ENCODE results near the gene CCL26.

Gene CCL26, protein sequence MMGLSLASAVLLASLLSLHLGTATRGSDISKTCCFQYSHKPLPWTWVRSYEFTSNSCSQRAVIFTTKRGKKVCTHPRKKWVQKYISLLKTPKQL

DNA sequence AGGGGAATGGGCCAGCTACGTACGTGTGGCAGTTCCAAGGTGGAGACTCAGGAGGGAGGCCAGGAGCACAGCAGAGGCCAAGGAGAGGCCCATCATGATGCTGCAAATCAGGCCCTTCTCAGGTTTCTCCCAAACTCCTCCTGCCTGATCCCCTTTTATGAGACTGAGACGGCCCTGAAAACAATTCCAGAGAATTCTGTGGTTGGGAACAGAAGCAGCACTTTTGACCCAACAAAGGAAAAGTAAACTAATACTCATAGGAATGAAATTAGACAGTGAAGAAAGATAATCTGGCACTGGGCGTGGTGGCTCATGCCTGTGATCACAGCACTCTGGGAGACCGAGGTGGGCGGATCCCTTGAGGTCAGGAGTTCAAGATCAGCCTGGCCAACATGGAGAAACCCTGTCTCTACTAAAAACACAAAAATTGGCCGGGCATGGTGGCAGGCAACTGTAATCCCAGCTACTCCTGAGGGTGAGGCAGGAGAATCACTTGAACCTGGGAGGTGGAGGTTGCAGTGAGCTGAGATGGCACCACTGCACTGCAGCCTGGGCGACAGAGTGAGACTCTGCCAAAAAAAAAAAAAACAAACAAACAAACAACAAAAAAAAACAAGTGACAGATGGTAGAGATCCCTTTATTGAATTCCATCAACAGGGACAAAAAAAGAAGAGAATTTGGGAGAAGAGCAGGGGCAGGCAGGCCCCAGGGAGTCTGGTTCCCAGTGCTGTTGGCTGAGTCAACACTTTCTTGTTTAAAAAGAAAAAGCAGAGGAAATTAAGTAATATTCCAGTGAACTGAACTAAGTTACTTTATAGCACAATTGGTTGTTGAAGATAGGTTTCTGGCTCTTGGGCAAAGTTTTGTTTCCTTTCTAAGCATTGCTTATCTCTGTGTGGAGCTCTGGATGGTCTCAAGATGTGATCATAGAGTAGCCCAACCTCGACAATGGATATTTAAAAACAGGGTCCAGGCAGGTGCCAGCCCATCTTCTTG, at the start of gene CCL26:
Gene CCL26 (minus strand): TSS at position 131 of the 997 bp plus-strand sequence. CDS start 35 bp downstream, at position 96.
- DNase-seq (ENCODE audit: low spot score) = no peak

DNA sequence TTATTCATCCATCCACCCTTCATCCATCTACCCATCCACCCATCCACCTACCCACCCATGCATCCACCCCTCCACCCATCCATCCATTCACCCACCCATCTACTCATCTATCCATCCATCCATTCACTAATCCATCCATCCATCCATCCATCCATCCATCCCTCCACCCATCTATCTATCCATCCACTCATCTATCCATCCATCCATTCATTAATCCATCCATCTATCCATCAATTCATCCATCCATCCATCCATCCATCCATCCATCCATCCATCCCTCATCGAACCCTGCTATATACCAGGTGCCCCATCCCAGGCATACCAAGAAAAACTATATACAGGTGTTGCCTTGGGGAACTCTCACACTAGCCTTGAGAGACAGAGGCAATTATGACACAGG, 48.7 kb upstream of the CCL26 start:
- no peak for DNase-seq (ENCODE audit: low spot score)

DNA sequence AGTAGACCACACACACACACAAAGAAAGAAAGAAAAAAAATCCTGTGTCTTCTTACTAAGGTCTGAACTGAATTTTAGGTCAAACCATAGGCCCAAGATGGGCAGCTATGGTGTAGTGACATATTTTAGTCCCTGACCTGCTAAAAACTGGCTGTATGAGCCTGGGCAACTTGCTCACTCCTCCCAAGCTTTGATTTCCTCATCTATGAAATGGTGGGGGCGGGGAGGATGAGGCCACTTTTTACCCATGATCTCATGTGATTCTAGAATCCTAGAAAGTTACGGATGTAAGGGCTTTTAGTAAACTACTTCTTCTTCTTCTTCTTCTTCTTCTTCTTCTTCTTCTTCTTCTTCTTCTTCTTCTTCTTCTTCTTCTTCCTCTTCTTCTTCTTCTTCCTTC, 47.7 kb upstream of the CCL26 start:
- DNase-seq (ENCODE audit: low spot score) = no peak

DNA sequence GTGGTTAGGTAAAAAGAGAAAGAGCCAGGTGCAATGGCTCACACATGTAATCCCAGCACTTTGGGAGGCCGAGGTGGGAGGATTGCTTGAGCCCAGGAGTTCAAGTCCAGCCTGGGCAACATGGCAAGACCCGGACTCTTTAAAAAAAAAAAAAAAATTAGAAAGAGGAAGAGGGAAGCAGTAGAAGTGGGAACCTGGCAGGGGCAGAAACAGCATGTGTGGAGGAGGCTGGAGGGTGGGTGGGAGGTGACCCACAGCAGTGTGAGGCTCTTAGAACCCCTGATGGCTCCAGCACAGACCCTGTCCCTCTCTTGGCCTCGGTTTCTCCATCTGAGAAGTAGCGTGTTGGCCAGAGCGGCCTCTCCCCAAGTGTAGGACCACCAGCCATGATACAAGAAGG, 46.5 kb upstream of the CCL26 start:
- no peak for DNase-seq (ENCODE audit: low spot score)

DNA sequence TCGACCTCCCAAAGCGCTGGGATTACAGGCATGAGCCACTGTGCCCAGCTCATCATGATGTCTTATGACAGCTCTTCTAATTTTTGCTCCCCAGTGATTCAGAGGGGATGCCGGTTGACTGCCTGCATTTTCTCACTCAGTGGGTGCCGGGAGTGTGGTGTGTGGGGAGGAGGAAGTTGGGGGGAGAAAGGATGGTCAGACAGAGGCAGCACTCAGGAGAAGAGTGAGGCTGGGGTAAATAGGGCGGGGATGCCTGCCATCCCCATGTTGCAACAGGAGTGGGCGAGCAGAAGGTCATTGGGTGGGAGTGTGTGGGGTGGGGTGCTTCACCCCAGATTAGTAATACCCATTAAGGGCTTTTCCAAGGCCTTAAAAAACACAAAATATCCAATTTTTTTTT, 45.1 kb upstream of the CCL26 start:
- no peak for DNase-seq (ENCODE audit: low spot score)

DNA sequence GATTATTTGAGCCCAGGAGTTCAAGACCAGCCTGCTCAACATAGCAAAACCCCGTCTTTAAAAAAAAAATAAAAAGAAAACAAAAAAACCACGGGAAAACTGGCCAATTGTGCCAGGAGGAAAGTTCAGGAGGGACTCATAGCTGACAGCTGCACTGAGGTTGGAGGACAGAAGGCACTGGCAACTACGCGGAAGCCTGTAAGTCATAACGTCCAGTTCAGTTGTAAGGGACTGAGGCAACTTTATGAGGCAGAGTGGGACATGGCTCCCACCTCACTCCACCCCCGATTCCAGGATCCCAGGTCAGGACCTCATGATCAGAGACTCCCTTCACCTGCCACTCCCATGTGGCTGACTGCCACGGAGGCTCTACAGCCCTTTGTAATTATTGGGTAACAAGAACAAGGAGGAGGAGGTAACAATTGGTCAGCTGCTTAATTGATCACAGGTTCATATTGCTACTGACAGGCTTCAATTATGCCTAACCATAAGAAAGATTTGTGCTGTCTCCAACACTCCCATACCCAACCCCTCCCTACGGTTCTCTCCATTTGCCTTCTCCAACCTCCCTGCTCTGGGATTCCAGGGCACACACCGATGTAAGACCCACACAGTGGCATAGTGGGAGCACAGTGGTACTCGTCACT, 43.5 kb upstream of the CCL26 start:
- DNase-seq (ENCODE audit: low spot score) = no peak

DNA sequence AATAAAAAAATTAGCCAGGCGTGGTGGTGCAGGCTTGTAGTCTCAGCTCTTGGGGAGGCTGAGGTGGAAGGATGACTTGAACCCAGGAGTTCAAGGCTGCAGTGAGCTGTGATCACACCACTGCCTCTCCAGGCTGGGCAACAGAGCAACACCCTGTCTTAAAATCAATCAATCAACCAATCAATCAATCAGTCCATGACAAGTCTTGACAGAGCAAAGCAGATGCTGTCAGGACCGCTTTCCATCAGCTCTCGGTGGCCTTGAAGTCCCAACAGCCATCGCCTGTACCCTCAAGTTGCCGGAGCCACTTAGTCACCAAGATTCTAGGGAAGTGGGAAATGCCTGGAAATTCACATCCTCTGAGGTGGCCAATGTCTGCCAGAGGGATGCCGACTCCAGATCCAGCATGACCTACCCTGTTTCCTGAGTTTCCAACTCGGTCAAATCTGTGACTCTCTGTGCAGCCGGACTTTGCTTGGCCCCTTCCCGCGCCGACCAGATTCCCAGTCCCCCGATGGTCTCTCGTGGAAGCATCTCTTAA, 42.5 kb upstream of the CCL26 start:
- DNase-seq (ENCODE audit: low spot score) = no peak

DNA sequence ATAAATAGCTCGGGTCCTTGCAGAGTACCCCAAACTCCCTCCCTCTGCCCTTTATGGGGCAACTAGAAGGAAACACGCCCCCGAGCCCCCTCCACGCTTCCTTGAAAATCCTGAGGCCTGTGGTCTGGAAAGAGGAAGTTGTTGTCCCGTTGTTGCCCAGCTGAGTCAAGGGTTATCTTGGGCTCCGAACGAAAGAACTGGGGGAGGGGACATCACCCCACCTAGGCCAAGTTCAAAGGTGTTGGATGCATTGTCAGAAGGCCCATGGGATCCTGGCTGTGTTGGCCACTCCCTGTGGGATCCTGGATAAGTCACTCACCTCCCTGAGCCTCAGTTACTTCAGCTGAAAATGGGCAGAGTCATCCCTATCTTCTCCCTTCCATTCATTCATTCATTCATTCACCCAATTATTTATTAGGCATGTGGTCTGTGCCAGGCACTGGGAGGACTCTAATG, 41.8 kb upstream of the CCL26 start, which contains the start of gene CCL24:
Gene CCL24 (minus strand): TSS at position 26 of the 456 bp plus-strand sequence. CDS start 91 bp downstream, outside the sequence.
- DNase-seq (ENCODE audit: low spot score) = no peak

DNA sequence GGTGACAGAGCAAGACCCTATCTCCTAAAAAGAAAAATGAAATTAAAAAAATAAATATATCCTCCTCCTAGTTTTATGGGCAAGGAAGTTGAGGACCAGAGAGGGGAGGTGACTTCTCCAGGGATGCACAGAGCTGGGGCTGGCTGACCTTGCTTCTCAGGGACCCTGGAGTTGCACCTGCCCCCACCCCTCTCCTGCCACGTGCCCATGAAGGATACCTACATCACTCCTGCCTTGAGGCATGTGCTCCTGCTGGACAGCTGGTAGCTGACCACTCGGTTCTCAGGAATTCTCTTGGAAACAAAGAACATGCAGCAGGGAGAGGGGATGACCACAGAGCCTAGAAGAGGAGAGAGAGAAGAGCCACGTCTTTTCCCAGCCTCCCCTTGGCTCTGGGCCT, 41.1 kb upstream of the CCL26 start:
- no peak for DNase-seq (ENCODE audit: low spot score)

DNA sequence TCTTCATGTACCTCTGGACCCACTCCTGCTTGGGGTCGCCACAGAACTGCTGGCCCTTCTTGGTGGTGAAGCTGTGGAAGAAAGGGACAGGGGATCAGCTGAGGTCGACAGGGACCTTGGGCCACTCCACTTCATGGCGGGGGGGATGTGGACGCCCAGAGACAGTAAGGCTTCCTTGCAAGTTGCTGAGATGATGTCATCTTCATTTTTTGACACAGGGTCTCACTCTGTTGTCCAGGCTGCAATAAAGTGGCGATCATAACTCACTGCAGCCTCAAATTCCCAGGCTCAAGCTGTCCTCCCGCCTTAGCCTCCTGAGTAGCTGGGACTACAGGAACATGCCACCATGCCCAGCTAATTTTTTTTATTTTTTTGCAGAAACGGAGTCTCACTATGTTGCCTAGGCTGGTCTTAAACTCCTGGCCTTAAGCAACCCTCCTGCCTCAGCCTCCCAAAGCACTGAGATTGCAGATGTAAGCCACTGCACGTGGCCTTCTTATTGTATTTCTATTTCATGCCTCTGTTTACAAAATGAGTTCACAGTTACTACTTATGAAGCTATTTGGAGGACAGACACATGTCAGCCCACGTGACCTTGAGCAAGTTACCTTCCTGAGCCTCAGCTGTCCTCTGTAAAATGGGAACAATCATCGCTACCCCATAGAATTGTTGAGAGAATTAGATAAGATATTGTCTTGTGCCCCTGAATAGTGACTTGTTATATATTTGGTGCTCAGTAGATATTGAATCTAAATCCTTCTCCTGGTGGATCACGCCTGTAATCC, 40.1 kb upstream of the CCL26 start:
- DNase-seq (ENCODE audit: low spot score) = no peak

DNA sequence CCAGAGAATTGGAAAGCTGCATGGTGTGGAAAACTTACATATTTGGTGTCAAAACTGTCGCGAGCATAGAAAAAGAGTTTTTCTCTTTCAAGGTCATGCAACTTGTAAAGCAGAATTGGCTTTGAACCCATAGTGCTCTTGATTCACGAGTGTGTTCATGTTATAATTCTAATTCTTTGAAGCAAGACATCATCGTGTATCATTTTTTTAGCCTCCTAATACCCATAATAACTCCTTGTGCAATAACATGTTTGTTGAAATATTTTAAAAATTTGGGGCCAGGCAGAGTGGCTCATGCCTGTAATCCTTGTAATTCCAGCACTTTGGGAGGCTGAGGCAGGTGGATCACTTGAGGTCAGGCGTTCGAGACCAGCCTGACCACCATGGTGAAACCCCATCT, 37.4 kb upstream of the CCL26 start:
- no peak for DNase-seq (ENCODE audit: low spot score)

DNA sequence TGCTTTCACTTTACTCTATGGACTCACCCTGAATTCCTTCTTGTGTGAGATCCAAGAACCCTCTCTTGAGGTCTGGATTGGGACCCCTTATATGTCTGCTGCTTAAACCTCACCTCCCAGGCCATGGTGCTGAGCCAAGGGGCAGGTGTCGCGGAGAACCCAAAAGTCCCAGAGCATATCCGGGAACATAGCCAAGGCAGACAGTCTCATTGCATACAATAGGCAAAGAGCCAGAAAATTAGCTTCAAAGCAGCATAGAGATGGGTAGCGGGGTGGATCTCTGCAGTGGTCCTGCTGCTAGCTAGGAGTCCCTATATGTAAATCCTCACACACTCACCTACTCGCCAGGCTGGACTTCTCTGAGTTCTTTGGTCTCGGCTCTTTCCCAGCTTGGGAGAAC, 36.1 kb upstream of the CCL26 start:
- DNase-seq (ENCODE audit: low spot score) = no peak

DNA sequence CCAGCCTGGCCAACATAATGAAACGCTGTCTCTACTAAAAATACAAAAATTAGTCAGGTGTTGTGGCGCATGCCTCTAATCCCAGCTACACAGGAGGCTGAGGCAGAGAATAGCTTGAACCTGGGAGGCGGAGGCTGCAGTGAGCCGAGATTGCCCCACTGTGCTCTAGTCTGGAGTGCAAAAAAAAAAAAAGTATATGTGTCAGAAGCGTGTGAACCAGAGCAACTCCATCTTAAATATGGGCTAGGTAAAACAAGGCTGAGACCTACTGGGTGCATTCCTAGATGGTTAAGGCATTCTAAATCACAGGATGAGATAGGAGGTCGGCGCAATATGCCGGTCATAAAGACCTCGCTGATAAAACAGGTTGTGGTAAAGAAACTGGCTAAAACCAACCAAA, 35.4 kb upstream of the CCL26 start:
- DNase-seq (ENCODE audit: low spot score) = no peak

DNA sequence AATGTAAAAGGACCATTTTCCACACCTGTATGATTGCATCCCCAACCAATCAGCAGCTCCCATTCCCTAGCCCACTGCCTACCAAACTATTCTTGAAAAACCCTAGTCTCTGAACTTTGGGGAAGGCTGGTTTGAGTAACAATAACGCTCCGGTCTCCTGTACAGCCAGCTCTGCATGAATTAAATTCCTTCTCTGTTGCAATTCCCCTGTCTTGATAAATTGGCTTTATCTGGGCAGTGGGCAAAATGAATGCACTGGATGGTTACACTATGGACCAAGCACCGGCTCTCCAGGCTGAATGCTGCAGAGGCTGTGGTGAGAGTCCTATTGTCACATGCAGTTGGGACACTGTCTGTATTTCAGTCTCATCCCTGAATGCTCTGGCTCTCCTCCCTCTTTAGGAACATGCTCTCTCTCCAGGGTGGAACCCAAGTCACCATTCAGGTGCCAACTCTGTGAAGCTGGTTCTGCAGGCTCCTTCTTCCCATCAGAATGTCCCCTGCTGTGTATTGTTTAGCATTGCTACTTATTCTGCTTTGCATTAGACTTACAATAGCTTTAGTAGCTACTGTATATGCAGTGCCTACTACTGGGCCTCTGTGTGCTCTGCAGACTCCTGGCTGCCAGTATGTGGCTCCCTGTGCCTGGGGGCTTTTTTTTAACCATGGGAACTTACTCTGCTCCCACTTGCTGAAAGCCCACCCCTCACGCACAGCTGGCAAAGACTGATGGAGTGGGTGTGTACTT, 34.7 kb upstream of the CCL26 start:
- DNase-seq (ENCODE audit: low spot score) = no peak

DNA sequence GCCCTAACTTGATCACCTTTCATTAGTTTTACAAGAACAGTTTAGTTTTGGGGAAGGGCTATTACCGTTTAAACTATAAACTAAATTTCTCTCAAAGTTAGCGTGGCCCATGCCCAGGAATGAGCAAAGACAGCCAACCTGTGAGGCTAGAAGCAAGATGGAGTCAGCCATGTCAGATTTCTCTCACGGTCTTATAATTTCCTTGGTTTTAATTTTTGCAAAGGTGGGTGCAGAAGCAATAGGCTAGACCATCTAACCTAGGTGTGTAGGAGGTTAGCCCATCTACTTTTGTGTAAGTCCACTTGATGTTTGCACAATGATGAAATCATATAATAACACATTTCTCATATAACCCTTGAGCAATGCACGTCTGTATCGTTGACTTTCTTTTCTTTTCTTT, 32.7 kb upstream of the CCL26 start:
- no peak for DNase-seq (ENCODE audit: low spot score)

DNA sequence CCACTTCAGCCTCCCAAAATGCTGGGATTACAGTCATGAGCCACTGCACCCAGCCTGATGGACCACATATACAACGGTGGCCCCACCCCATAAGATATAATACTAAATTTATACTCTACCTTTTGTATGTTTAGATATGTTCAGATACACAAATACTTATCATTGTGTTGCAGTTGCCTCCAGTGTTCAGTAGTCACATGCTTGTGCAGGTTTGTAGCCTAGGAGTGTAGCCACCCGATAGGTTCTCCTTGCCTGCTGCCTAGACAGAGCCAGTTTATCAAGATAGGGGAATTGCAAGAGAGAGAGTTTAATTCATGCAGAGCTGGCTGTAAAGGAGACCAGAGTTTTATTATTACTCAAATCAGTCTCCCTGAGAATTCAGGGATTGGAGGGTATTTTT, 32.0 kb upstream of the CCL26 start:
- no peak for DNase-seq (ENCODE audit: low spot score)

DNA sequence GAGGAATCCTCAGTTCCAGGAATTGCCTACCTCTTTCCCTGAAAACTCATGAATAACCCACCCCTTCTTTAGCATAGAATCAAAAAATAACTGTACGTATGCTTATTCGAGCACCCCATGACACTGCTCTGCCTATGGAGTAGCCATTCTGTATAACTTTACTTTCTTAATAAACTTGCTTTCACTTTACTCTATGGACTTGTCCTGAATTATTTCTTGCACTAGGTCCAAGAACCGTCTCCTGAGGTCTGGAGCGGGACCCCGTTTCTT, 30.5 kb upstream of the CCL26 start:
- no peak for DNase-seq (ENCODE audit: low spot score)

DNA sequence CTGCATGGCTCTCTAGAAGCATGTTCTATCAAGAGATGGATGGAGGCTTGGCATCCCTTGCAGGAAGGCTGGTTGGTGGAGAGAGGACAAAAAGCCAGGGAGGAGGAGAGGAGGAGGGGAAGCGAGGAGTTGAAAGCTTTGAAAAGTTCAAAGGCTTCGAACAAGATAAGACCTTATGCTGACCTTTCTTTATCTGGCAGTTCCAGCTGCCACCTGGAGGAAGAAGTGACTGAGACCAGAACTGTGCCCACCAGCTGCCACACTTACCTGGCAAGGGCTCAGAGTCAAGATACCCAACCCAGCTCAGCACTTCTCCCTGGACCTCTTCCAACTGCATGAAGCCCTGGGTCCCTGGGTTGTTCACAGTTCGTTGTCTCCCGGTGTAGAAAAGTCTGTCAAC, 26.8 kb upstream of the CCL26 start:
- DNase-seq (ENCODE audit: low spot score) = no peak

DNA sequence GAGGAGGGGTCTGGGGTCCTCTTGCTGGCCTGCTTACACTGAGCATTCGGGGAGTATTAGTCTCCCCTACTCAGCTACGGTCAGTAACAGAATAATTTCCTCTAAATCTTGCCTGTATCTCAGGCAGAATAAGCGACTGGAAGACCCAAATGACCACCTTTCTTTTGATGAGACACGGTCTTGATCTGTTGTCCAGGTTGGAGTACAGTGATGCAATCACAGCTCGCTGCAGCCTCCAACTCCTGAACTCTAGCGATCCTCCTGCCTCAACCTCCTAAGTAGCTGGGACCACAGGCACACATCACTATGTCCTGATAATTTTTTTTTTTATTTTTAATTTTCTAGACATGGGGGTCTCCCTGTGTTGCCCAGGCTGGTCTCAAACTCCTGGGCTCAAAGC, 24.4 kb upstream of the CCL26 start:
- DNase-seq (ENCODE audit: low spot score) = no peak

DNA sequence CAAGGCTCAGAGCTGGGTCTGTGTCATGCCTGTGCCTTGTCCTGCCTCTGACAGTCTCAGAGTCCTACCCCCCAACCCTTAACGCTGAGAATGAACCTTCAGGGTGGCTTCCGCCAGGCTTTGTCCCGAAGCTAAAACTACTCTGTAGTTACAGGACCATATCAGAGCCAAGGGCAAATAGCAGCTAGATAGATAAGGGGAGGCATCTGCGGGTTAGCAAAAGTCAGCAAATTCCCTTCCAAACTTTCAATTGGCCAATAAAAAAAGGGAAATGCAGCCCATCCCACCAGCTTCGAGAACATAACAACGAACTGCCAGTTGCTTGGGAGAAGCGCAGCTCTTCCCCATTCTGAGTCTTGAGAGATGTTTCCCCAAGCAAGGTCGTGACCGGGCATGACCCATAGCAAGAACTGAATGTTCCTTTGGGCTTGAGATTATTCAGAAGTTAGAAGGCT, 23.8 kb upstream of the CCL26 start:
- no peak for DNase-seq (ENCODE audit: low spot score)

DNA sequence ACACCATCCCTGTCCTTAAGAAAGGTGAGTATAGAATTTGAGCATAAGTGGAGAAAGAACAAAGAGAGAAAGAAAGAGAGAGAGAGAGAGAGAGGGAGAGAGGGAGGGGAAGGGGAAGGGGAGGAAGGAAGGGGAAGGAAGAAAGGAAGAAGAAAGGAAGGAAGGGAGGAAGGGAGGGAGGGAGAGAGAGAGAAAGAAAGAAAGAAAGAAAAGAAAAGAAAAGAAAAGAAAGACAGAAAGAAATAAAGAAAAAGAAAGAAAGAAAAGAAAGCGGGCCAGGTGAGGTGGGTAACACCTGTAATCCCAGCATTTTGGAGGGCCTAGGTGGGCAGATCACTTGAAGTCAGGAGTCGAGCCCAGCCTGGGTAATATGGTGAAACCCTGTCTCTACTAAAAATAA, 21.7 kb upstream of the CCL26 start:
- DNase-seq (ENCODE audit: low spot score) = no peak

All from germinal center (tissue), 1 donor.